HepG2 (cell line): ENCODE measurements around the gene APOM. TPM values are rescaled to one million over a fixed set of nuclear protein-coding genes. Genes with fewer than 3 reads are reported as not detected.

Experiments used
- ATAD3A ChIP-seq: sonication (generic); formaldehyde crosslinking; IDR thresholded peaks from 2 replicates; pipeline ENCODE4 v1.4.0; 2020; ENCODE audit warnings: missing genetic modification reagents
- CSRNP2 ChIP-seq: sonication (generic); formaldehyde crosslinking; conservative IDR thresholded peaks from 2 replicates; pipeline ENCODE4 v1.8.0; 2022; ENCODE audit warnings: low read depth, missing genetic modification reagents
- IRX3 ChIP-seq: sonication (generic); formaldehyde crosslinking; IDR thresholded peaks from 2 replicates; pipeline ENCODE4 v1.8.1; 2023; ENCODE audit warnings: mild to moderate bottlenecking, low read depth, missing genetic modification reagents, borderline replicate concordance
- MAF1 ChIP-seq: sonication (generic); formaldehyde crosslinking; IDR thresholded peaks from 2 replicates; pipeline ENCODE4 v1.5.0; 2020; ENCODE audit warnings: missing genetic modification reagents, borderline replicate concordance
- MZF1 ChIP-seq: sonication (generic); formaldehyde crosslinking; IDR thresholded peaks from 2 replicates; pipeline ENCODE4 v1.8.1; 2023; ENCODE audit warnings: mild to moderate bottlenecking, missing genetic modification reagents, borderline replicate concordance
- NRL ChIP-seq: sonication (generic); formaldehyde crosslinking; IDR thresholded peaks from 2 replicates; pipeline ENCODE4 v1.5.0; 2020; ENCODE audit warnings: missing genetic modification reagents, mild to moderate bottlenecking, moderate library complexity, borderline replicate concordance
- SP1 ChIP-seq, 2 experiments: fragments of 450-650 bp in 1 of 2; sonication (generic) in 1 of 2; formaldehyde crosslinking in 1 of 2; IDR thresholded peaks; 2 replicates each; pipeline versions ENCODE4 v1.4.0 to v1.6.1; 2016 to 2020; ENCODE audit warnings: missing genetic modification reagents in 1 of 2
- ZBTB20 ChIP-seq: sonication (generic); formaldehyde crosslinking; IDR thresholded peaks from 2 replicates; pipeline ENCODE4 v1.8.1; 2023; ENCODE audit warnings: missing genetic modification reagents, low read depth, mild to moderate bottlenecking, borderline replicate concordance
- ZMYM3 ChIP-seq: sonication (generic); formaldehyde crosslinking; IDR thresholded peaks from 2 replicates; pipeline ENCODE4 v1.5.1; 2020; ENCODE audit warnings: mild to moderate bottlenecking, missing genetic modification reagents
- ZNF180 ChIP-seq: sonication (generic); formaldehyde crosslinking; IDR thresholded peaks from 2 replicates; pipeline ENCODE4 v1.4.0; 2020; ENCODE audit warnings: low read depth, missing genetic modification reagents, borderline replicate concordance
- ZNF292 ChIP-seq: sonication (generic); formaldehyde crosslinking; IDR thresholded peaks from 2 replicates; pipeline ENCODE4 v1.8.1; 2022; ENCODE audit warnings: mild to moderate bottlenecking, low read depth, missing genetic modification reagents, borderline replicate concordance
- ZNF552 ChIP-seq: sonication (generic); formaldehyde crosslinking; IDR thresholded peaks from 2 replicates; pipeline ENCODE4 v1.9.0; 2022; ENCODE audit warnings: missing genetic modification reagents, mild to moderate bottlenecking, borderline replicate concordance
- polyA plus RNA-seq, 8 experiments: library from polyadenylated mRNA; depleted of rRNA in 3 of 8; stranded (reverse) in 7 of 8; unstranded in 1 of 8; fragments of >200 nt; fragmentation: Illumina TruSeq in 4 of 8; extraction: Trizol in 4 of 8; gene quantifications; 2 replicates each; pipeline versions ENCODE4 v1.2.1 to v1.2.3, GENCODE V29; 2011 to 2016; ENCODE audit warnings: low read depth in 4 of 8, missing spikeins in 1 of 8, mixed read lengths in 1 of 8; ENCODE audit not compliant: insufficient read depth in 1 of 8
- total RNA-seq, 5 experiments: library from RNA; depleted of rRNA; stranded (reverse); fragments of >200 nt; fragmentation: Illumina TruSeq; extraction: Trizol; gene quantifications; 2 replicates each; pipeline ENCODE4 v1.2.3, GENCODE V29; 2016; ENCODE audit warnings: low read depth in 1 of 5
- TF ChIP-seq, protein P1 (sequence below), 2 experiments: sonication (generic) in 1 of 2; formaldehyde crosslinking in 1 of 2; IDR thresholded peaks; 2 replicates each; pipeline versions ENCODE4 v1.4.0 to v1.6.1; 2018 to 2020; ENCODE audit warnings: missing genetic modification reagents in 2 of 2, borderline replicate concordance in 1 of 2, low read depth in 1 of 2, mild to moderate bottlenecking in 1 of 2, missing biosample characterization in 1 of 2
- TF ChIP-seq, protein P2 (sequence below): fragments of 450-650 bp; IDR thresholded peaks from 2 replicates; pipeline ENCODE4 v1.6.1; 2017; ENCODE audit warnings: mild to moderate bottlenecking
- TF ChIP-seq, protein P3 (sequence below): IDR thresholded peaks from 2 replicates; pipeline ENCODE4 v1.6.1; 2016; ENCODE audit warnings: low read depth, missing genetic modification reagents, missing compliant biosample characterization

APOM gene
- total and polyA plus RNA-seq, 2 of the 13 experiments (the other 11 are each of a cell fraction or from before 2014, with no cell fraction given) = 98.2 to 1,140 TPM

- TF ChIP-seq SP1 (IDR thresholded peaks at IDR 0.05) = no peak
- TF ChIP-seq SP1 (CRISPR knock-in tag; IDR thresholded peaks at IDR 0.05) = no peak
- TF ChIP-seq, protein P1, sequence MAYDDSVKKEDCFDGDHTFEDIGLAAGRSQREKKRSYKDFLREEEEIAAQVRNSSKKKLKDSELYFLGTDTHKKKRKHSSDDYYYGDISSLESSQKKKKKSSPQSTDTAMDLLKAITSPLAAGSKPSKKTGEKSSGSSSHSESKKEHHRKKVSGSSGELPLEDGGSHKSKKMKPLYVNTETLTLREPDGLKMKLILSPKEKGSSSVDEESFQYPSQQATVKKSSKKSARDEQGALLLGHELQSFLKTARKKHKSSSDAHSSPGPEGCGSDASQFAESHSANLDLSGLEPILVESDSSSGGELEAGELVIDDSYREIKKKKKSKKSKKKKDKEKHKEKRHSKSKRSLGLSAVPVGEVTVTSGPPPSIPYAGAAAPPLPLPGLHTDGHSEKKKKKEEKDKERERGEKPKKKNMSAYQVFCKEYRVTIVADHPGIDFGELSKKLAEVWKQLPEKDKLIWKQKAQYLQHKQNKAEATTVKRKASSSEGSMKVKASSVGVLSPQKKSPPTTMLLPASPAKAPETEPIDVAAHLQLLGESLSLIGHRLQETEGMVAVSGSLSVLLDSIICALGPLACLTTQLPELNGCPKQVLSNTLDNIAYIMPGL (CRISPR knock-in tag; IDR thresholded peaks at IDR 0.05; ENCODE audit: borderline replicate concordance in 1 of 2, low read depth in 1 of 2) = no peak; a peak in 2 of 4 replicates
- TF ChIP-seq IRX3 = 0 out of 2 replicates have a peak, but pooled peaks have one; percentile 39
- TF ChIP-seq MAF1 (CRISPR knock-in tag) = no peak
- no peak; the same call in 1 of the 2 replicates for TF ChIP-seq ZMYM3
- no peak for TF ChIP-seq ZNF292 (CRISPR knock-in tag)
- TF ChIP-seq ATAD3A (CRISPR knock-in tag) = no peak
- TF ChIP-seq, protein P2, sequence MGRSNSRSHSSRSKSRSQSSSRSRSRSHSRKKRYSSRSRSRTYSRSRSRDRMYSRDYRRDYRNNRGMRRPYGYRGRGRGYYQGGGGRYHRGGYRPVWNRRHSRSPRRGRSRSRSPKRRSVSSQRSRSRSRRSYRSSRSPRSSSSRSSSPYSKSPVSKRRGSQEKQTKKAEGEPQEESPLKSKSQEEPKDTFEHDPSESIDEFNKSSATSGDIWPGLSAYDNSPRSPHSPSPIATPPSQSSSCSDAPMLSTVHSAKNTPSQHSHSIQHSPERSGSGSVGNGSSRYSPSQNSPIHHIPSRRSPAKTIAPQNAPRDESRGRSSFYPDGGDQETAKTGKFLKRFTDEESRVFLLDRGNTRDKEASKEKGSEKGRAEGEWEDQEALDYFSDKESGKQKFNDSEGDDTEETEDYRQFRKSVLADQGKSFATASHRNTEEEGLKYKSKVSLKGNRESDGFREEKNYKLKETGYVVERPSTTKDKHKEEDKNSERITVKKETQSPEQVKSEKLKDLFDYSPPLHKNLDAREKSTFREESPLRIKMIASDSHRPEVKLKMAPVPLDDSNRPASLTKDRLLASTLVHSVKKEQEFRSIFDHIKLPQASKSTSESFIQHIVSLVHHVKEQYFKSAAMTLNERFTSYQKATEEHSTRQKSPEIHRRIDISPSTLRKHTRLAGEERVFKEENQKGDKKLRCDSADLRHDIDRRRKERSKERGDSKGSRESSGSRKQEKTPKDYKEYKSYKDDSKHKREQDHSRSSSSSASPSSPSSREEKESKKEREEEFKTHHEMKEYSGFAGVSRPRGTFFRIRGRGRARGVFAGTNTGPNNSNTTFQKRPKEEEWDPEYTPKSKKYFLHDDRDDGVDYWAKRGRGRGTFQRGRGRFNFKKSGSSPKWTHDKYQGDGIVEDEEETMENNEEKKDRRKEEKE = no peak
- TF ChIP-seq NRL = no peak; the same call in 1 of the 2 replicates
- TF ChIP-seq, protein P3, sequence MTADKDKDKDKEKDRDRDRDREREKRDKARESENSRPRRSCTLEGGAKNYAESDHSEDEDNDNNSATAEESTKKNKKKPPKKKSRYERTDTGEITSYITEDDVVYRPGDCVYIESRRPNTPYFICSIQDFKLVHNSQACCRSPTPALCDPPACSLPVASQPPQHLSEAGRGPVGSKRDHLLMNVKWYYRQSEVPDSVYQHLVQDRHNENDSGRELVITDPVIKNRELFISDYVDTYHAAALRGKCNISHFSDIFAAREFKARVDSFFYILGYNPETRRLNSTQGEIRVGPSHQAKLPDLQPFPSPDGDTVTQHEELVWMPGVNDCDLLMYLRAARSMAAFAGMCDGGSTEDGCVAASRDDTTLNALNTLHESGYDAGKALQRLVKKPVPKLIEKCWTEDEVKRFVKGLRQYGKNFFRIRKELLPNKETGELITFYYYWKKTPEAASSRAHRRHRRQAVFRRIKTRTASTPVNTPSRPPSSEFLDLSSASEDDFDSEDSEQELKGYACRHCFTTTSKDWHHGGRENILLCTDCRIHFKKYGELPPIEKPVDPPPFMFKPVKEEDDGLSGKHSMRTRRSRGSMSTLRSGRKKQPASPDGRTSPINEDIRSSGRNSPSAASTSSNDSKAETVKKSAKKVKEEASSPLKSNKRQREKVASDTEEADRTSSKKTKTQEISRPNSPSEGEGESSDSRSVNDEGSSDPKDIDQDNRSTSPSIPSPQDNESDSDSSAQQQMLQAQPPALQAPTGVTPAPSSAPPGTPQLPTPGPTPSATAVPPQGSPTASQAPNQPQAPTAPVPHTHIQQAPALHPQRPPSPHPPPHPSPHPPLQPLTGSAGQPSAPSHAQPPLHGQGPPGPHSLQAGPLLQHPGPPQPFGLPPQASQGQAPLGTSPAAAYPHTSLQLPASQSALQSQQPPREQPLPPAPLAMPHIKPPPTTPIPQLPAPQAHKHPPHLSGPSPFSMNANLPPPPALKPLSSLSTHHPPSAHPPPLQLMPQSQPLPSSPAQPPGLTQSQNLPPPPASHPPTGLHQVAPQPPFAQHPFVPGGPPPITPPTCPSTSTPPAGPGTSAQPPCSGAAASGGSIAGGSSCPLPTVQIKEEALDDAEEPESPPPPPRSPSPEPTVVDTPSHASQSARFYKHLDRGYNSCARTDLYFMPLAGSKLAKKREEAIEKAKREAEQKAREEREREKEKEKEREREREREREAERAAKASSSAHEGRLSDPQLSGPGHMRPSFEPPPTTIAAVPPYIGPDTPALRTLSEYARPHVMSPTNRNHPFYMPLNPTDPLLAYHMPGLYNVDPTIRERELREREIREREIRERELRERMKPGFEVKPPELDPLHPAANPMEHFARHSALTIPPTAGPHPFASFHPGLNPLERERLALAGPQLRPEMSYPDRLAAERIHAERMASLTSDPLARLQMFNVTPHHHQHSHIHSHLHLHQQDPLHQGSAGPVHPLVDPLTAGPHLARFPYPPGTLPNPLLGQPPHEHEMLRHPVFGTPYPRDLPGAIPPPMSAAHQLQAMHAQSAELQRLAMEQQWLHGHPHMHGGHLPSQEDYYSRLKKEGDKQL (CRISPR knock-in tag) = no peak
- no peak for TF ChIP-seq ZNF180 (CRISPR knock-in tag)
- TF ChIP-seq ZBTB20 = 0 out of 2 replicates have a peak, but pooled peaks have one; percentile 16
- no peak for TF ChIP-seq MZF1 (CRISPR knock-in tag)
- no peak for TF ChIP-seq CSRNP2 (CRISPR knock-in tag)
- TF ChIP-seq ZNF552 (CRISPR knock-in tag) = 0 out of 2 replicates have a peak, but pooled peaks have one; percentile 16
Observed at GRCh38 chr6:31652925-31653724, 2.6 kb upstream of the APOM start (continued).
